ENCODE data around the gene RAPGEF5. TPM values are rescaled to one million over a fixed set of nuclear protein-coding genes. Genes with fewer than 3 reads are reported as not detected.

The RAPGEF5 gene, protein sequence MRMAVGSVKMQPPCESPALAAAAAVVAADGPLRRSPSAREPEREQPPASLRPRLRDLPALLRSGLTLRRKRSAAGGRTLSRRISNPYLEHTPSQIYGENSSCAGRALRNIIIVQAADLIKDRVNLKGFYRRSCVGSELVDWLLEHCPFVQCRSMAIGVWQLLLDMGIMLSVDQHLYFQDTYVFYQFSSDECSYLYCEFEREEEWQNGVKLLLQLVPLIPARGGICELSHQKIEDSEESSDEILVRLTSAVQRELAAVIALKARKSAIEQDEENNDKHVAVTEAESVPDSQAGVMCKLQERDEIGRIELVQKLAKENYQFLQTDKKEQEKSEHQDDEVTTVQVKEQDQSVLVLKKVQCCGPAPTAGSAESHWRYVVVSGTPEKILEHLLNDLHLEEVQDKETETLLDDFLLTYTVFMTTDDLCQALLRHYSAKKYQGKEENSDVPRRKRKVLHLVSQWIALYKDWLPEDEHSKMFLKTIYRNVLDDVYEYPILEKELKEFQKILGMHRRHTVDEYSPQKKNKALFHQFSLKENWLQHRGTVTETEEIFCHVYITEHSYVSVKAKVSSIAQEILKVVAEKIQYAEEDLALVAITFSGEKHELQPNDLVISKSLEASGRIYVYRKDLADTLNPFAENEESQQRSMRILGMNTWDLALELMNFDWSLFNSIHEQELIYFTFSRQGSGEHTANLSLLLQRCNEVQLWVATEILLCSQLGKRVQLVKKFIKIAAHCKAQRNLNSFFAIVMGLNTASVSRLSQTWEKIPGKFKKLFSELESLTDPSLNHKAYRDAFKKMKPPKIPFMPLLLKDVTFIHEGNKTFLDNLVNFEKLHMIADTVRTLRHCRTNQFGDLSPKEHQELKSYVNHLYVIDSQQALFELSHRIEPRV
- total RNA-seq, result 10.5 and 42.4 TPM in 2 replicates

DNA sequence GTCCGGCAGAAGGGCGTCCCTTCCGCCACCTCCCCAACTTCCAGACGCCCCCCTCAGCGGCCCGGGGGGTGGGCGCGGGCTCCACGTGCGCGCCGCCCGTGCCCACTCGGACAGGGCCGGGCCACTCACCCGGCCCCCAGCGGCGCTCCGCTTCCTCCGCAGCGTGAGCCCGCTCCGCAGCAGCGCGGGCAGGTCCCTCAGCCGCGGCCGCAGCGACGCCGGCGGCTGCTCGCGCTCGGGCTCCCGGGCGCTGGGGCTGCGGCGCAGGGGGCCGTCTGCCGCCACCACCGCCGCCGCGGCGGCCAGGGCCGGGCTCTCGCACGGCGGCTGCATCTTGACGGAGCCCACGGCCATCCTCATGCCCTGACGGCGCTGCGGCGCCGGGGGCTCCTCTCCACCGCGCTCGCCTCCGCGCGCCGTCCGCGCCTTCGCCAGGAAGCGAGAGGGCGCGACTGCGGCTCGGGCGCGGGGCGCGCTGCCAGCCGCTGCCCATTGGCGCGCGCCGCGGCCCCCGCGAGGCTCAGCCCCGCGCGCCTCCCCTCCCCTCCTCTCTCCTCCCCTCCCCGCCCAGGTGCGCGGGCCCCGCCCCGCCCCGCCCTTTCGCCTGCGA is at the start of gene RAPGEF5:
Gene RAPGEF5 (minus strand): TSS at position 454 of the 610 bp plus-strand sequence. CDS start 94 bp downstream, at position 360.

Other genes starting within 250 kb of the RAPGEF5 start
- gene STEAP1B, start 143.0 kb upstream of the RAPGEF5 start, total RNA-seq, result 1.8 and 5.2 TPM in 2 replicates

Measured in cardiac atrium fibroblast (primary cell).